Ectodermal cell (in vitro differentiated cells): ENCODE measurements around the gene COL18A1.

Source experiments
- H3K27ac ChIP-seq: 2 replicates; pipeline ENCODE4 v1.7.0; 2013; ENCODE audit warnings: mild to moderate bottlenecking, low read depth, low read length; ENCODE audit not compliant: insufficient read depth, poor library complexity, severe bottlenecking
- H3K27me3 ChIP-seq: 2 replicates; pipeline ENCODE4 v1.7.0; 2013; ENCODE audit warnings: mild to moderate bottlenecking, low read length; ENCODE audit not compliant: insufficient read depth, control insufficient read depth, poor library complexity, severe bottlenecking
- H3K36me3 ChIP-seq: one replicate; pipeline ENCODE4 v1.7.0; 2013; ENCODE audit warnings: low read length; ENCODE audit not compliant: control insufficient read depth, insufficient read depth
- H3K4me1 ChIP-seq: one replicate; pipeline ENCODE4 v1.7.0; 2013; ENCODE audit warnings: low read length; ENCODE audit not compliant: control insufficient read depth, insufficient read depth
- H3K4me3 ChIP-seq: 2 replicates; pipeline ENCODE4 v1.7.0; 2013; ENCODE audit warnings: low read depth, low read length, control low read depth; ENCODE audit not compliant: insufficient read depth
- H3K9me3 ChIP-seq: 2 replicates; pipeline ENCODE4 v1.7.0; 2013; ENCODE audit warnings: mild to moderate bottlenecking, low read length, moderate library complexity; ENCODE audit not compliant: control insufficient read depth
- WGBS, 2 experiments: methylation state at CpG; one replicate each; pipeline ENCODE4 v1.1.7; 2013; ENCODE audit warnings: missing lambda C conversion rate in 2 of 2; 5-methylcytosine and 5-hydroxymethylcytosine counted together

COL18A1 gene

DNA sequence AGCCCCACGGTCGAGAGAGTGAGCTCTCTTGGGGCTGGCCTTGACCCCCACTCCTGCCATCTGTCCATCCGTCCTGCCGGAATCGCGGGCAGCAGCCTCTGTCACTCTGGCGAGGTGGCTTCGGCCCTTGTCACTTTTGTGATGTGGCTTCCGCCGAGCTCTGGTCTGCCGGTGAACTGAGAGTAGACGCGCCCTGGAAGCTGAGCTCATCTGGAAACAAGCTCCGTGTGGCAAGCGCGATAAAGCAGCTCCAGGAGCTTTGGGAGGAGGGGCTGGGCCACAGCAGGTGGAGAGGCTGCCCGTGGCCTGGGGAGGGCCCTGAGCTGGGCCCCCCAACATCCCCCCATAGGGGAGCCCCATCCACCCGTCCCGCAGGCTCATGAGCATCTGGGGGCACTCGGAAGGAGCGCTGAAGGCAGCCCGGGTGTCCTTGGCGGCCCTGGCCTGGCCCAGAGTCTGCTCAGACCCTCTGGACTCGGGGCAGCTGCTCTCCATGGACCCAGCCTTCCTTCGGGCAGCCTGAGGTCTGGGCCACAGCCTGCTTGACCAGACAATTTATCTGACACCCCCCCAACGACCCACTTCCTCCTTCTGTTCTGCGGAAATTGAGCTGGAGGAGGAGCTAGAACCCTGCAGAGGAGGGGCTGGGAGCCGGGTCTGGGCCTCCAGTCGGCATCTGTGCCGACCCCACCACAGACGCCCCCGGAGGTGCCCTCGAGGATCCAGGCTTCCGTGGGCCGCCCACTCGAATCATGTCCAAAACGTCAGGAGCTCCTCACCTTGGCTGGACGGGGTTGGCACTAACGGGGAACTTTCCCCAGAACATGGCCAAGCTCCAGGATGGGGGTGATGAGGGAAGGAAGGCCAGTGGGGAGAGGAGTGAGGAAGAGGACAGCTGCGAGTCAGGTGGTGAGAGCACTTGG, 78.2 kb downstream of the COL18A1 start:
- peaks cover 3% of the 10 kb centered on the region for H3K4me1 ChIP-seq
- peaks cover 6% of the 10 kb centered on the region for H3K36me3 ChIP-seq
- H3K9me3 ChIP-seq = no peaks in the 10 kb centered on the region
- H3K27me3 ChIP-seq = no peaks in the 10 kb centered on the region
- H3K27ac ChIP-seq = no peak overlapping the region
- WGBS, 2 experiments = 95% methylated on average over 40 of the region's 40 CpGs
- no peak overlapping the region for H3K4me3 ChIP-seq

GRCh38 chr21:45484318-45484717, 79.4 kb downstream of the COL18A1 start:
- Histone ChIP-seq H3K27me3 (no peaks in the 10 kb centered on the region), H3K27ac (no peak overlapping the region), H3K4me3 (no peak overlapping the region), H3K9me3 (no peaks in the 10 kb centered on the region), H3K36me3 (no peaks in the 10 kb centered on the region), H3K4me1 (peaks cover 14% of the 10 kb centered on the region)
- 95 to 97% methylated on average over 6 of the region's 6 CpGs for WGBS, 2 experiments

DNA sequence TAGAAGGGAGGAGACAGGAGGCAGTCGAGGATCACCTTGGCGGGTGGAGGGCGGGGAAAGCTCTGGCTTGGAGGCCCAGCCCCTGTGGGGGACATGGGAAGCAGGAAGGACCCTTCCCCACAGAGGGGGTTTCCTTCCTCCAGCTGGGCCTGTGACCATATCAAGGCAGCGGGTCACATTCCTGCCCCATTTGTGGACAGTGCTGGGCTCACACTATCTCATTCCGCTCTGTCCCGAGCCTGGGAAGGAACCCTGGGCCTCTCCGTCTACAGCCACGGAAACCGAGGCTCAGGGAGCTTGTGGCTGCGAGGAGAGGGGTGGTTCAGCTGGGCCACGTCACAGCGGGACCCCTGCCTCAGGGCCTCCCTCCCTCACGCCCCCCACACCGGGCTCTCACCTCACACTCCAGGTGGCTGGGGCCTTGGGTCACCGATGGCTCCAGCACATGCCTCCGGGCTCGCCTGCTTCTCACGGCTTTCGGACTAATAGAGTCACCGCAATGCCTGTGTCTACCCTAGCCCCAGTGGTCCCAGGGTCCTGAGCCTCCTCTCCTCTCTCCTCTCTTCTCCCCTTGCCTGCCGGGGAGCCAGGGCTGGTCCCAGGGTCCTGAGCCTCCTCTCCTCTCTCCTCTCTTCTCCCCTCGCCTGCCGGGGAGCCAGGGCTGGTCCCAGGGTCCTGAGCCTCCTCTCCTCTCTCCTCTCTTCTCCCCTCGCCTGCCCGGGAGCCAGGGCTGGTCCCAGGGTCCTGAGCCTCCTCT, 80.9 kb downstream of the COL18A1 start:
- Histone ChIP-seq H3K36me3 (no peaks in the 10 kb centered on the region), H3K4me3 (no peak overlapping the region), H3K27me3 (no peaks in the 10 kb centered on the region), H3K27ac (no peak overlapping the region), H3K4me1 (peaks cover 17% of the 10 kb centered on the region), H3K9me3 (no peaks in the 10 kb centered on the region)
- 91 to 94% methylated on average over 25 of the region's 25 CpGs for WGBS, 2 experiments

- H3K36me3 ChIP-seq = no peaks in the 10 kb centered on the region
- WGBS, 2 experiments = 94% methylated on average over 29 of the region's 29 CpGs
- H3K4me3 ChIP-seq = no peak overlapping the region
- no peaks in the 10 kb centered on the region for H3K27me3 ChIP-seq
- H3K4me1 ChIP-seq = peaks cover 17% of the 10 kb centered on the region
- H3K9me3 ChIP-seq = no peaks in the 10 kb centered on the region
- no peak overlapping the region for H3K27ac ChIP-seq
Observed at GRCh38 chr21:45486443-45487160, 81.6 kb downstream of the COL18A1 start.

- WGBS, 2 experiments = 93 to 94% methylated on average over 33 of the region's 33 CpGs
- Histone ChIP-seq H3K4me3 (no peak overlapping the region), H3K9me3 (no peaks in the 10 kb centered on the region), H3K36me3 (no peaks in the 10 kb centered on the region), H3K4me1 (peaks cover 17% of the 10 kb centered on the region), H3K27ac (no peak overlapping the region), H3K27me3 (no peaks in the 10 kb centered on the region)
Observed at GRCh38 chr21:45487161-45487806, 82.3 kb downstream of the COL18A1 start.

DNA sequence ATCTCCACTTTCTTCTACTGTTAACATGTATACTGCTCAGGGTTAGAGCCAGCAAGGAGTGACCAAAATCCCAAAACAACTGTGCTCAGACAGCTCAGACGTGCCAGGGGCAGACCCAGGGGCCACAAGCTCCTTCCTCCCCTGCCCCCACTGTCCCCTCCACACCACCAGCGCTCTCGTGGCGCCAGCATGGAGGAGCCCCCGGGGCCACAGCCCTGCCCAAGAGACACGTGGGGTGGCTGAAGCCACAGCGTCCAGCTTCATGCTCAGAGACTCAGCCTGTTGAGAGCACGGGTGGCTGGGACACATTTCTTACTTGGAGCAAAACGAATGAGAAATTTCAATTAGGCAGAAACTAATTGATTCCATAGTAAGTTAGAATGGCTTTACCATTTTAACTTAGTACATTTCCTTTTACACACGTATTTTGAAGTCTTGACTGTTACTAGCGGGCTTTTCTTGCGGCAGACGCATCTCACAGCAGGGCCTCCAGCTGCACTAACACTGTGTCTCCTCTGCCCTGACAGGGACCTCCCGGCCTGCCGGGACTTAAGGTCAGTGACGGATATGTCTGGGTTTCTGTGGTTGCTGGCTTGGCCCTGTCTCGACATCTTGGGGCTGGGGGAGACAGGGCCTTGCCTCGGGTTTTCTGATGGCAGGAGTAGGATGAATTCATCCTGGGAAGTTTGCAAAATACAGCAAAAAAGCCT, 83.1 kb downstream of the COL18A1 start:
- Histone ChIP-seq H3K27ac (no peak overlapping the region), H3K36me3 (no peaks in the 10 kb centered on the region), H3K9me3 (no peaks in the 10 kb centered on the region), H3K4me3 (no peak overlapping the region), H3K27me3 (no peaks in the 10 kb centered on the region), H3K4me1 (peaks cover 17% of the 10 kb centered on the region)
- 67 to 71% methylated on average over 18 of the region's 18 CpGs for WGBS, 2 experiments

- WGBS, 2 experiments = 41 to 48% methylated on average over 36 of the region's 36 CpGs
- H3K9me3 ChIP-seq = no peaks in the 10 kb centered on the region
- no peak overlapping the region for H3K27ac ChIP-seq
- H3K4me1 ChIP-seq = peaks cover 17% of the 10 kb centered on the region
- no peaks in the 10 kb centered on the region for H3K36me3 ChIP-seq
- no peaks in the 10 kb centered on the region for H3K27me3 ChIP-seq
- no peak overlapping the region for H3K4me3 ChIP-seq
Observed at GRCh38 chr21:45488931-45489721, 84.2 kb downstream of the COL18A1 start.

DNA sequence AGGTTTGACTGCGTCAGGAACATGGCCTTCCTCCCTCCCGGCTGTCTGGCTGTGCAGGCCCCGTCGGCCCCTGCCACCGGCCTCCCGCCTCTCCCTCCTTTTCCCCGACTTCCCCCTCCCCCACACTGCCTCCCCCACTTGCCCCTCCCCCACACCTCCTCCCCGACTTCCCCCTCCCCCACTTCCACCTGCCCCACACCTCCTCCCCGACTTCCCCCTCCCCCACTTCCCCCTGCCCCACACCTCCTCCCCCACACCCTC, 84.7 kb downstream of the COL18A1 start:
- Histone ChIP-seq H3K4me1 (peaks cover 17% of the 10 kb centered on the region), H3K36me3 (no peaks in the 10 kb centered on the region), H3K27ac (no peak overlapping the region), H3K4me3 (no peak overlapping the region), H3K27me3 (no peaks in the 10 kb centered on the region), H3K9me3 (no peaks in the 10 kb centered on the region)
- WGBS, 2 experiments = 61 to 73% methylated on average over 6 to 7 of the region's 9 CpGs
